Measurements from ENCODE around the gene RAI1.

DNA sequence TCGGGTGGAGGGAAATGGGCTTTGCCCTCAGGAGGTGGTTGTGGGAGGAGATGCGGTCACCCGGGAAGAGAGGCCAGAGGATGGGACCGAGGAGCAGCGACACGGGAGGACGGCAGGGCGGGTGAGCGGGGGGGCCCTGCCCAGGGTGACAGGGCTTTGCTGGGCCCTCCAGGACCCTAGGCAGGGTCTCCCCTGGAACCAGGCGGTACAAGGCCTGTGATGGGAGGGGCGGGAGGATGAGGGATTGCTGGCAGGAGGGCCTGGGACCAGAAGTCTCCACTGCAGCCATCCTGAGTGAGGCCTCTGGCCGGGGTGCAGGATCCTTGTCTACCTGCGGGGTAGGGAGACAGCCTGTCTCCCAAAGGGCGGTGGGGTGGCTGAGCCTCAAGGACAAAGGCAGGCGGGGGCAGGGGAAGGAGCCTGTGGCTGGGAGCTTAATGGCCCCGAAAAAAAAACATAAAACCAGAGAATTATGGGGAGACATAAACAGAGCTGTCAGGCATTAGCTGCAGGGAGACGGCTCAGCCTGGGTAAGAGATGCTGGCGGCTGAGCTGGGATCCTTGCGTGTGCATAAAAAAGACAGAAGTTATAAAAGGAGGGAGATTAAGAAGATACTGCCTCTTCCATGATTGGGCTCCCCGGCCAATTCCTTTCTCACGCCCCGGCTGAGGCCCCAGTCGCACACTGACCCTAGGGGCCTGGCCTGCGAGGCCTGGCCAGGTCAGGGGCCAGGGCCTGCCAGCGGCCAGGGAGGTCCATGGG lies 88.8 kb downstream of the RAI1 start:
- TF ChIP-seq, protein P1, sequence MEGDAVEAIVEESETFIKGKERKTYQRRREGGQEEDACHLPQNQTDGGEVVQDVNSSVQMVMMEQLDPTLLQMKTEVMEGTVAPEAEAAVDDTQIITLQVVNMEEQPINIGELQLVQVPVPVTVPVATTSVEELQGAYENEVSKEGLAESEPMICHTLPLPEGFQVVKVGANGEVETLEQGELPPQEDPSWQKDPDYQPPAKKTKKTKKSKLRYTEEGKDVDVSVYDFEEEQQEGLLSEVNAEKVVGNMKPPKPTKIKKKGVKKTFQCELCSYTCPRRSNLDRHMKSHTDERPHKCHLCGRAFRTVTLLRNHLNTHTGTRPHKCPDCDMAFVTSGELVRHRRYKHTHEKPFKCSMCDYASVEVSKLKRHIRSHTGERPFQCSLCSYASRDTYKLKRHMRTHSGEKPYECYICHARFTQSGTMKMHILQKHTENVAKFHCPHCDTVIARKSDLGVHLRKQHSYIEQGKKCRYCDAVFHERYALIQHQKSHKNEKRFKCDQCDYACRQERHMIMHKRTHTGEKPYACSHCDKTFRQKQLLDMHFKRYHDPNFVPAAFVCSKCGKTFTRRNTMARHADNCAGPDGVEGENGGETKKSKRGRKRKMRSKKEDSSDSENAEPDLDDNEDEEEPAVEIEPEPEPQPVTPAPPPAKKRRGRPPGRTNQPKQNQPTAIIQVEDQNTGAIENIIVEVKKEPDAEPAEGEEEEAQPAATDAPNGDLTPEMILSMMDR (conservative IDR thresholded peaks at IDR 0.05; ENCODE audit: low read length), result no peak
- no peak for TF ChIP-seq EZH2phosphoT487 (IDR thresholded peaks at IDR 0.05; ENCODE audit: borderline replicate concordance, low read depth, low read length)

Measured in OCI-LY7 (cell line).